B cell (primary cell): Measurements from ENCODE around the gene PARS2. TPM values are rescaled to one million over a fixed set of nuclear protein-coding genes. Genes with fewer than 3 reads are reported as not detected.

ENCODE experiments used
- ATAC-seq: fragments of 200-7000 bp; cut with Tn5 transposase; one replicate; pipeline ENCODE4 v1.10.0; 2021; ENCODE audit warnings: low read depth, mild to moderate bottlenecking, moderate number of reproducible peaks, moderate library complexity
- CTCF ChIA-PET: fragments of 350-600 bp; sonication (Branson Sonifier 250); formaldehyde crosslinking; loops from one replicate; lab custom pipeline; 2021; ENCODE audit warnings: antibody characterized with exemption, inconsistent platforms; lab: Charles Lee
- POLR2A ChIA-PET: fragments of 350-600 bp; sonication (Branson Sonifier 250); formaldehyde crosslinking; loops from one replicate; lab custom pipeline; 2021; ENCODE audit warnings: antibody characterized with exemption; lab: Charles Lee
- DNase-seq: peaks from one replicate; pipeline ENCODE4 v3.0.0; 2013
- H2AFZ ChIP-seq: 2 replicates; pipeline ENCODE4 v1.6.1; 2012; ENCODE audit warnings: mild to moderate bottlenecking, low read depth, low read length; ENCODE audit not compliant: insufficient read depth, poor library complexity, severe bottlenecking
- H3K27ac ChIP-seq, 2 donors: 1 replicate in 1 of 2; 2 replicates in 1 of 2; pipeline ENCODE4 v1.5.1; 2012 to 2013; ENCODE audit warnings: low read length in 2 of 2, mild to moderate bottlenecking in 2 of 2, moderate library complexity in 1 of 2
- H3K27me3 ChIP-seq, 4 experiments: fragments of 200-600 bp in 1 of 4; sonication (generic) in 1 of 4; replicated peaks in 1 of 4; 1 replicate in 2 of 4; 2 replicates in 2 of 4; pipeline versions ENCODE4 v1.6.1 to v1.7.0; 2013 to 2016; ENCODE audit warnings: low read length in 3 of 4, mild to moderate bottlenecking in 2 of 4, mixed read lengths in 1 of 4, moderate library complexity in 1 of 4; ENCODE audit not compliant: insufficient read depth in 4 of 4, control insufficient read depth in 3 of 4; ENCODE audit errors: control extremely low read depth in 1 of 4
- H3K36me3 ChIP-seq, 2 experiments: replicated peaks in 1 of 2; 1 replicate in 1 of 2; 2 replicates in 1 of 2; pipeline versions ENCODE4 v1.6.1 to v1.7.1; 2013; ENCODE audit warnings: low read length in 1 of 2; ENCODE audit not compliant: insufficient read depth in 2 of 2, control insufficient read depth in 1 of 2; ENCODE audit errors: control extremely low read depth in 1 of 2, extremely low read depth in 1 of 2
- H3K4me1 ChIP-seq, 2 donors: fragments of 200-600 bp in 1 of 2; sonication (generic) in 1 of 2; 1 replicate in 1 of 2; 2 replicates in 1 of 2; pipeline versions ENCODE4 v1.5.1 to v1.6.1; 2013 to 2017; ENCODE audit warnings: low read length in 2 of 2; ENCODE audit not compliant: control insufficient read depth in 2 of 2, insufficient read depth in 2 of 2
- H3K4me2 ChIP-seq: replicated peaks from 2 replicates; pipeline ENCODE3; 2012; ENCODE audit warnings: mild to moderate bottlenecking, low read depth, low read length; ENCODE audit not compliant: poor library complexity, severe bottlenecking
- H3K4me3 ChIP-seq, 5 experiments: fragments of 200-600 bp in 1 of 5; sonication (generic) in 1 of 5; 1 replicate in 3 of 5; 2 replicates in 2 of 5; pipeline versions ENCODE4 v1.5.1 to v1.7.0; 2011 to 2016; ENCODE audit warnings: low read length in 4 of 5, mild to moderate bottlenecking in 4 of 5, low read depth in 2 of 5, control low read depth in 1 of 5, moderate library complexity in 1 of 5; ENCODE audit not compliant: insufficient read depth in 1 of 5; ENCODE audit errors: control extremely low read depth in 1 of 5, extremely low read depth in 1 of 5
- H3K79me2 ChIP-seq: fragments of 200-600 bp; sonication (generic); one replicate; pipeline ENCODE4 v1.6.0; 2016; ENCODE audit warnings: low read length; ENCODE audit not compliant: control insufficient read depth, insufficient read depth
- H3K9ac ChIP-seq: fragments of 200-600 bp; sonication (generic); 2 replicates; pipeline ENCODE4 v1.6.1; 2017; ENCODE audit warnings: mild to moderate bottlenecking, low read length, moderate library complexity
- H3K9me3 ChIP-seq, 3 donors: one replicate each; pipeline versions ENCODE4 v1.6.1 to v1.7.1; 2013; ENCODE audit warnings: low read length in 2 of 3; ENCODE audit not compliant: control insufficient read depth in 2 of 3, insufficient read depth in 1 of 3; ENCODE audit errors: control extremely low read depth in 1 of 3
- H4K20me1 ChIP-seq: 2 replicates; pipeline ENCODE4 v1.6.0; 2012; ENCODE audit warnings: mild to moderate bottlenecking, low read length; ENCODE audit not compliant: insufficient read depth, control insufficient read depth, poor library complexity, severe bottlenecking
- H3K27ac Mint-ChIP-seq: one replicate; pipeline ENCODE4 v1.8.0; 2021; ENCODE audit warnings: mixed read lengths
- H3K27me3 Mint-ChIP-seq: one replicate; pipeline ENCODE4 v1.8.0; 2021; ENCODE audit warnings: mixed read lengths
- H3K4me1 Mint-ChIP-seq: one replicate; pipeline ENCODE4 v1.8.0; 2021; ENCODE audit warnings: mixed read lengths
- H3K4me3 Mint-ChIP-seq: one replicate; pipeline ENCODE4 v1.8.0; 2021; ENCODE audit warnings: mixed read lengths
- H3K9me3 Mint-ChIP-seq: one replicate; pipeline ENCODE4 v1.8.0; 2022; ENCODE audit warnings: mixed read lengths; ENCODE audit not compliant: insufficient read depth
- CTCF ChIP-seq: fragments of 200-600 bp; IDR thresholded peaks from one replicate; pipeline ENCODE4 v1.8.0; 2022; ENCODE audit warnings: antibody characterized with exemption, mild to moderate bottlenecking
- EZH2 ChIP-seq: IDR thresholded peaks from 2 replicates; pipeline ENCODE4 v1.6.1; 2012; ENCODE audit warnings: borderline replicate concordance, low read depth, mild to moderate bottlenecking, moderate library complexity, low read length; ENCODE audit not compliant: insufficient read depth, poor library complexity, severe bottlenecking
- WGBS: methylation state at CpG from one replicate; pipeline ENCODE4 v1.1.5; 2013; ENCODE audit warnings: missing lambda C conversion rate; ENCODE audit not compliant: insufficient coverage; 5-methylcytosine and 5-hydroxymethylcytosine counted together
- intact Hi-C: fragments of 100-400 bp; cut with micrococcal nuclease; formaldehyde crosslinking; loops from one replicate; pipeline ENCODE4 v1.10.0; 2022
- polyA plus RNA-seq: library from polyadenylated mRNA; depleted of rRNA; stranded (reverse); fragments of >200 nt; gene quantifications from 2 replicates; pipeline ENCODE4 v1.2.3, GENCODE V29; 2012
- total RNA-seq, 2 donors: library from RNA; stranded (reverse); fragments of 120-200 nt in 1 of 2; gene quantifications; 1 replicate in 1 of 2; 2 replicates in 1 of 2; pipeline versions ENCODE4 v1.2.3 to v1.2.4, GENCODE V29; 2013 to 2022

PARS2 gene
- total and polyA plus RNA-seq, 2 donors (not counting 1 experiment from before 2014, with no cell fraction given): 1.00 to 4.9 TPM

- Mint-ChIP-seq H3K9me3 (no peaks in the 10 kb centered on the region), H3K27ac (no peak overlapping the region), H3K4me3 (no peak overlapping the region), H3K27me3 (no peaks in the 10 kb centered on the region), H3K4me1 (no peaks in the 10 kb centered on the region)
- Histone ChIP-seq H2AFZ (no peak overlapping the region), H3K27me3 (no peaks in the 10 kb centered on the region), H3K9ac (no peak overlapping the region), H3K9me3 (no peaks in the 10 kb centered on the region), H3K4me2 (no peak overlapping the region), H3K36me3 (peaks cover 0 to 12% of the 10 kb centered on the region in 2 experiments), H3K27ac (no peak overlapping the region), H3K79me2 (no peaks in the 10 kb centered on the region), H3K4me3 (no peak overlapping the region), H3K4me1 (no peaks in the 10 kb centered on the region), H4K20me1 (no peaks in the 10 kb centered on the region)
- ATAC-seq: no peak
- intact Hi-C loops: no loop called here
- ChIA-PET POLR2A (no interaction called here), CTCF (no interaction called here)
- no peak for DNase-seq
- 100% methylated on average over 1 of the region's 2 CpGs for WGBS
- TF ChIP-seq EZH2: no peak
- no peak for TF ChIP-seq CTCF
These were observed 18.3 kb upstream of the PARS2 start for GRCh38 chr1:54782588-54782987.

- no peaks in the 10 kb centered on the region for H3K9me3 ChIP-seq
- H3K4me1 Mint-ChIP-seq: no peaks in the 10 kb centered on the region
- TF ChIP-seq EZH2 (no peak), CTCF (no peak)
- over 99% methylated on average over 5 of the region's 6 CpGs for WGBS
- no peaks in the 10 kb centered on the region for H3K27me3 Mint-ChIP-seq
- no peak overlapping the region for H3K4me3 ChIP-seq
- no peak overlapping the region for H3K4me3 Mint-ChIP-seq
- DNase-seq (no peak), ATAC-seq (no peak)
- H3K79me2 ChIP-seq: no peaks in the 10 kb centered on the region
- peaks cover 0 to 10% of the 10 kb centered on the region in 2 experiments for H3K36me3 ChIP-seq
- H3K27ac Mint-ChIP-seq: no peak overlapping the region
- no peak overlapping the region for H3K9ac ChIP-seq
- ChIA-PET POLR2A (no interaction called here), CTCF (no interaction called here)
- intact Hi-C loops: no loop called here
- no peaks in the 10 kb centered on the region for H3K27me3 ChIP-seq
- no peaks in the 10 kb centered on the region for H3K9me3 Mint-ChIP-seq
- H3K27ac ChIP-seq: no peak overlapping the region
- no peaks in the 10 kb centered on the region for H4K20me1 ChIP-seq
- no peaks in the 10 kb centered on the region for H3K4me1 ChIP-seq
- H2AFZ ChIP-seq: no peak overlapping the region
- no peak overlapping the region for H3K4me2 ChIP-seq
These were observed 17.8 kb upstream of the PARS2 start for GRCh38 chr1:54782156-54782555.
